Liver (tissue), 9 donors: ENCODE data around the gene MDP1. TPM values are rescaled to one million over a fixed set of nuclear protein-coding genes. Genes with fewer than 3 reads are reported as not detected.

Source experiments
- DNase-seq: peaks from one replicate; pipeline ENCODE4 v3.0.0-alpha.2; 2017; ENCODE audit warnings: low spot score
- H3K27ac ChIP-seq, 2 donors: one replicate each; pipeline ENCODE4 v1.7.0; 2013; ENCODE audit warnings: inconsistent platforms in 2 of 2, low read length in 2 of 2, control low read depth in 1 of 2, low read depth in 1 of 2, mild to moderate bottlenecking in 1 of 2
- H3K27me3 ChIP-seq, 4 donors: one replicate each; pipeline versions ENCODE4 v1.6.1 to v1.7.0; 2013; ENCODE audit warnings: low read length in 3 of 4, inconsistent platforms in 1 of 4, mild to moderate bottlenecking in 1 of 4, moderate library complexity in 1 of 4; ENCODE audit not compliant: control insufficient read depth in 4 of 4, insufficient read depth in 4 of 4
- H3K36me3 ChIP-seq, 4 donors: one replicate each; pipeline versions ENCODE4 v1.6.1 to v1.7.0; 2013; ENCODE audit warnings: low read length in 3 of 4, mild to moderate bottlenecking in 3 of 4, low read depth in 1 of 4, moderate library complexity in 1 of 4; ENCODE audit not compliant: control insufficient read depth in 4 of 4, insufficient read depth in 3 of 4
- H3K4me1 ChIP-seq, 4 donors: one replicate each; pipeline versions ENCODE4 v1.6.1 to v1.7.0; 2013; ENCODE audit warnings: low read length in 3 of 4, mild to moderate bottlenecking in 3 of 4, moderate library complexity in 1 of 4; ENCODE audit not compliant: control insufficient read depth in 4 of 4, insufficient read depth in 4 of 4
- H3K4me3 ChIP-seq, 3 donors: one replicate each; pipeline versions ENCODE4 v1.6.1 to v1.7.0; 2013; ENCODE audit warnings: low read length in 3 of 3, control low read depth in 1 of 3, low read depth in 1 of 3, mild to moderate bottlenecking in 1 of 3
- H3K9ac ChIP-seq, 2 donors: one replicate each; pipeline ENCODE4 v1.7.0; 2013; ENCODE audit warnings: low read length in 2 of 2, mild to moderate bottlenecking in 2 of 2, moderate library complexity in 2 of 2, control low read depth in 1 of 2, low read depth in 1 of 2
- H3K9me3 ChIP-seq, 4 donors: one replicate each; pipeline versions ENCODE4 v1.6.1 to v1.7.0; 2013; ENCODE audit warnings: low read length in 3 of 4; ENCODE audit not compliant: control insufficient read depth in 4 of 4
- ATF3 ChIP-seq: IDR thresholded peaks from 2 replicates; pipeline ENCODE4 v1.6.1; 2016; ENCODE audit warnings: antibody characterized with exemption
- CTCF ChIP-seq: fragments of 150-350 bp; IDR thresholded peaks from 2 replicates; pipeline ENCODE4 v1.5.1; 2017; ENCODE audit warnings: improper control_type of control experiment, low read depth, low read length; ENCODE audit not compliant: missing input control
- EGR1 ChIP-seq, 2 donors: IDR thresholded peaks; 2 replicates each; pipeline ENCODE4 v1.6.1; 2016 to 2018; ENCODE audit warnings: antibody characterized with exemption in 2 of 2, low read depth in 2 of 2
- FOXA1 ChIP-seq: IDR thresholded peaks from 2 replicates; pipeline ENCODE4 v1.6.1; 2016; ENCODE audit warnings: antibody characterized with exemption
- FOXA2 ChIP-seq: IDR thresholded peaks from 2 replicates; pipeline ENCODE4 v1.6.1; 2016; ENCODE audit warnings: antibody characterized with exemption
- GABPA ChIP-seq, 2 donors: IDR thresholded peaks in 1 of 2; conservative IDR thresholded peaks in 1 of 2; 2 replicates each; pipeline ENCODE4 v1.6.1; 2016; ENCODE audit warnings: antibody characterized with exemption in 2 of 2, mild to moderate bottlenecking in 1 of 2, moderate library complexity in 1 of 2
- HNF4A ChIP-seq, 2 donors: conservative IDR thresholded peaks; 2 replicates each; pipeline ENCODE4 v1.6.1; 2016; ENCODE audit warnings: antibody characterized with exemption in 2 of 2, mild to moderate bottlenecking in 2 of 2
- HNF4G ChIP-seq: IDR thresholded peaks from 2 replicates; pipeline ENCODE4 v1.6.1; 2016; ENCODE audit warnings: antibody characterized with exemption
- JUND ChIP-seq, 2 donors: IDR thresholded peaks; 2 replicates each; pipeline ENCODE4 v1.6.1; 2016; ENCODE audit warnings: antibody characterized with exemption in 2 of 2
- MAX ChIP-seq: IDR thresholded peaks from 2 replicates; pipeline ENCODE4 v1.6.1; 2016; ENCODE audit warnings: antibody characterized with exemption
- NR2F2 ChIP-seq: IDR thresholded peaks from 2 replicates; pipeline ENCODE4 v1.6.1; 2016; ENCODE audit warnings: antibody characterized with exemption
- RAD21 ChIP-seq, 2 donors: IDR thresholded peaks; 2 replicates each; pipeline ENCODE4 v1.6.1; 2016; ENCODE audit warnings: antibody characterized with exemption in 2 of 2, mild to moderate bottlenecking in 2 of 2
- REST ChIP-seq: IDR thresholded peaks from 2 replicates; pipeline ENCODE4 v1.6.1; 2016; ENCODE audit warnings: antibody characterized with exemption, mild to moderate bottlenecking
- RXRA ChIP-seq, 2 donors: IDR thresholded peaks; 2 replicates each; pipeline ENCODE4 v1.6.1; 2017 to 2018; ENCODE audit warnings: antibody characterized with exemption in 2 of 2, mild to moderate bottlenecking in 1 of 2
- SP1 ChIP-seq: IDR thresholded peaks from 2 replicates; pipeline ENCODE4 v1.6.1; 2018; ENCODE audit warnings: antibody characterized with exemption, mild to moderate bottlenecking
- TAF1 ChIP-seq: conservative IDR thresholded peaks from 2 replicates; pipeline ENCODE4 v1.6.1; 2016; ENCODE audit warnings: antibody characterized with exemption, mild to moderate bottlenecking
- YY1 ChIP-seq: IDR thresholded peaks from 2 replicates; pipeline ENCODE4 v1.6.1; 2016; ENCODE audit warnings: antibody characterized with exemption, mild to moderate bottlenecking
- ZBTB33 ChIP-seq: IDR thresholded peaks from 2 replicates; pipeline ENCODE4 v1.6.1; 2016; ENCODE audit warnings: antibody characterized with exemption
- WGBS: extraction: QIAGEN DNeasy Blood & Tissue Kit; methylation state at CpG from one replicate; pipeline ENCODE4 v1.1.7; 2013; 5-methylcytosine and 5-hydroxymethylcytosine counted together
- polyA plus RNA-seq, 2 donors: library from polyadenylated mRNA; stranded (reverse) in 1 of 2; unstranded in 1 of 2; fragments of 200-250 nt in 1 of 2; fragments of >200 nt in 1 of 2; fragmentation: Nextera tagmentation in 1 of 2; extraction: Ambion mirVana in 1 of 2; gene quantifications; one replicate each; pipeline versions ENCODE4 v1.2.1 to v1.2.3, GENCODE V29; 2013 to 2015
- total RNA-seq, 2 donors: library from RNA; depleted of rRNA; stranded (reverse); fragments of >200 nt; gene quantifications; one replicate each; pipeline ENCODE4 v1.2.3, GENCODE V29; 2014
- donor health status: healthy.
- donor health status: healthy.
- donor health status: healthy.
- donor health status: healthy.
- donor health status: healthy.

The MDP1 gene
- total and polyA plus RNA-seq, 4 donors, result 3.2 to 13.4 (median 7.0) TPM

- no peak overlapping the region for H3K4me3 ChIP-seq
- no peaks in the 10 kb centered on the region for H3K9me3 ChIP-seq
- H3K4me1 ChIP-seq, result no peaks in the 10 kb centered on the region
- no peak for TF ChIP-seq ZBTB33
- TF ChIP-seq EGR1 (IDR thresholded peaks at IDR 0.05; ENCODE audit: low read depth in 2 of 2), result no peak
- TF ChIP-seq HNF4G, result no peak
- TF ChIP-seq ATF3, result no peak
- no peak for TF ChIP-seq NR2F2
- no peak for TF ChIP-seq MAX
- no peak for TF ChIP-seq RAD21 (IDR thresholded peaks at IDR 0.05)
- TF ChIP-seq SP1, result no peak
- no peak for TF ChIP-seq REST
- no peak for TF ChIP-seq GABPA (IDR thresholded peaks at IDR 0.05 in 1 of 2, conservative IDR thresholded peaks at IDR 0.05 in 1 of 2)
- no peak for TF ChIP-seq TAF1
- TF ChIP-seq RXRA (IDR thresholded peaks at IDR 0.05), result no peak
- TF ChIP-seq CTCF, result no peak
- TF ChIP-seq FOXA2, result no peak
- no peak for TF ChIP-seq FOXA1
- no peak for TF ChIP-seq HNF4A (conservative IDR thresholded peaks at IDR 0.05)
- no peak for TF ChIP-seq JUND (IDR thresholded peaks at IDR 0.05)
- TF ChIP-seq YY1, result no peak
- no peak for DNase-seq
- no peak overlapping the region for H3K9ac ChIP-seq
- no peak overlapping the region for H3K27ac ChIP-seq
- no peaks in the 10 kb centered on the region for H3K27me3 ChIP-seq
- H3K36me3 ChIP-seq, result peaks cover 0 to 12% (median 1%) of the 10 kb centered on the region in 4 donors
- WGBS, result 89% methylated on average over 4 of the region's 4 CpGs
These were observed 44.9 kb upstream of the MDP1 start for GRCh38 chr14:24260780-24261157.
